Neural progenitor cell (in vitro differentiated cells): Measurements from ENCODE around the gene SLC7A5.
"Not testable (repeated sequence)": the region's sequence is repeated elsewhere in the genome, so short reads cannot be mapped to it uniquely, and the experiment has no call there.

ENCODE experiments used
- EZH2 ChIP-seq: fragments of 200-600 bp; sonication (generic); IDR thresholded peaks from 2 replicates; pipeline ENCODE4 v1.6.1; 2017; ENCODE audit warnings: antibody characterized with exemption, mild to moderate bottlenecking, moderate library complexity
- TF ChIP-seq, protein P1 (sequence below): fragments of 200-600 bp; sonication (generic); IDR thresholded peaks from 2 replicates; pipeline ENCODE4 v1.5.1; 2017; ENCODE audit warnings: antibody characterized with exemption, mild to moderate bottlenecking

- TF ChIP-seq, protein P1, sequence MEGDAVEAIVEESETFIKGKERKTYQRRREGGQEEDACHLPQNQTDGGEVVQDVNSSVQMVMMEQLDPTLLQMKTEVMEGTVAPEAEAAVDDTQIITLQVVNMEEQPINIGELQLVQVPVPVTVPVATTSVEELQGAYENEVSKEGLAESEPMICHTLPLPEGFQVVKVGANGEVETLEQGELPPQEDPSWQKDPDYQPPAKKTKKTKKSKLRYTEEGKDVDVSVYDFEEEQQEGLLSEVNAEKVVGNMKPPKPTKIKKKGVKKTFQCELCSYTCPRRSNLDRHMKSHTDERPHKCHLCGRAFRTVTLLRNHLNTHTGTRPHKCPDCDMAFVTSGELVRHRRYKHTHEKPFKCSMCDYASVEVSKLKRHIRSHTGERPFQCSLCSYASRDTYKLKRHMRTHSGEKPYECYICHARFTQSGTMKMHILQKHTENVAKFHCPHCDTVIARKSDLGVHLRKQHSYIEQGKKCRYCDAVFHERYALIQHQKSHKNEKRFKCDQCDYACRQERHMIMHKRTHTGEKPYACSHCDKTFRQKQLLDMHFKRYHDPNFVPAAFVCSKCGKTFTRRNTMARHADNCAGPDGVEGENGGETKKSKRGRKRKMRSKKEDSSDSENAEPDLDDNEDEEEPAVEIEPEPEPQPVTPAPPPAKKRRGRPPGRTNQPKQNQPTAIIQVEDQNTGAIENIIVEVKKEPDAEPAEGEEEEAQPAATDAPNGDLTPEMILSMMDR, result not testable (repeated sequence)
- TF ChIP-seq EZH2, result not testable (repeated sequence)
Observed at GRCh38 chr16:87912691-87913090, 43.4 kb upstream of the SLC7A5 start.
